Inferior parietal cortex (tissue), 1 donor: ENCODE data around the gene CXorf49B.

Source experiments
- DNase-seq: peaks from one replicate; pipeline ENCODE4 v3.0.0-alpha.2; 2016; ENCODE audit errors: extremely low spot score

The CXorf49B gene

GRCh38 chrX:71815906-71816156 is 52.7 kb downstream of the CXorf49B start:
- DNase-seq: no peak
